HL-60 (cell line): ENCODE data around the gene SYT11.

Source experiments
- DNase-seq, 2 experiments: peaks; one replicate each; pipeline ENCODE4 v3.0.0-alpha.2; 2010 to 2020; ENCODE audit warnings: low read depth in 1 of 2, low spot score in 1 of 2
- H3K27ac ChIP-seq: fragments of 250-450 bp; sonication (Bioruptor Pico); replicated peaks from 2 replicates; pipeline ENCODE4 v1.5.1; 2020; ENCODE audit warnings: mild to moderate bottlenecking, moderate library complexity
- H3K27me3 ChIP-seq: fragments of 250-450 bp; sonication (Bioruptor Pico); 2 replicates; pipeline ENCODE4 v1.5.1; 2021; ENCODE audit warnings: mild to moderate bottlenecking, moderate library complexity; ENCODE audit not compliant: insufficient read depth, poor library complexity, severe bottlenecking
- H3K4me3 ChIP-seq: replicated peaks from 2 replicates; pipeline ENCODE4 v1.5.1; 2011; ENCODE audit warnings: mild to moderate bottlenecking, control low read depth, low read length; ENCODE audit not compliant: insufficient read depth
- GABPA ChIP-seq: IDR thresholded peaks from 2 replicates; pipeline ENCODE4 v1.6.1; 2012; ENCODE audit warnings: low read depth
- POLR2AphosphoS5 ChIP-seq: IDR thresholded peaks from 2 replicates; pipeline ENCODE4 v1.6.1; 2012; ENCODE audit warnings: low read depth
- SPI1 ChIP-seq: IDR thresholded peaks from 2 replicates; pipeline ENCODE4 v1.6.1; 2012; ENCODE audit warnings: low read depth, mild to moderate bottlenecking, borderline replicate concordance
- TF ChIP-seq, protein P1 (sequence below): IDR thresholded peaks from one replicate; pipeline ENCODE4 v1.5.1; 2011; ENCODE audit warnings: low read length, control low read depth, inconsistent platforms; ENCODE audit not compliant: insufficient read depth
- TF ChIP-seq, protein P2 (sequence below): IDR thresholded peaks from 2 replicates; pipeline ENCODE4 v1.6.1; 2012; ENCODE audit warnings: low read depth; ENCODE audit not compliant: insufficient replicate concordance

The SYT11 gene

DNA sequence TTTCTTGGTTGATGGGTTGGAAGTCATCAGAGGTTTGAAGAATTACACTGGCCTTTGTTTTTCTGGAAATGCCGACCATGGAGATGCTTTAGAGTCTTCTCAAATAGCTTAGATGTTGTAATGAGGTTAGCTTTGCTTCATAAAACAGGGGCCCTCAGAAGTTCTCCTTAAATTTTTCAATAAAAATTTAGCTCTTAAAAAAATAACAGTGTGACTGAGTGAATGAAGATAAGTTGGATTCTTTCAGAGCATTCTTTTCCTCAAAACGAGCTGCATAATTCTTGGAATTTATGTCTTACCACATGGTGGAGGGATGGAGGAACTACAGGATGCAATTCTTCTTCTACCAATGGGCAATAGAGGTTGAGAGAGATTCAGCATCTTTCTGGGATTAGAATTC, 23.4 kb downstream of the SYT11 start:
- TF ChIP-seq SPI1: no peak
- TF ChIP-seq POLR2AphosphoS5: no peak
- TF ChIP-seq, protein P1, sequence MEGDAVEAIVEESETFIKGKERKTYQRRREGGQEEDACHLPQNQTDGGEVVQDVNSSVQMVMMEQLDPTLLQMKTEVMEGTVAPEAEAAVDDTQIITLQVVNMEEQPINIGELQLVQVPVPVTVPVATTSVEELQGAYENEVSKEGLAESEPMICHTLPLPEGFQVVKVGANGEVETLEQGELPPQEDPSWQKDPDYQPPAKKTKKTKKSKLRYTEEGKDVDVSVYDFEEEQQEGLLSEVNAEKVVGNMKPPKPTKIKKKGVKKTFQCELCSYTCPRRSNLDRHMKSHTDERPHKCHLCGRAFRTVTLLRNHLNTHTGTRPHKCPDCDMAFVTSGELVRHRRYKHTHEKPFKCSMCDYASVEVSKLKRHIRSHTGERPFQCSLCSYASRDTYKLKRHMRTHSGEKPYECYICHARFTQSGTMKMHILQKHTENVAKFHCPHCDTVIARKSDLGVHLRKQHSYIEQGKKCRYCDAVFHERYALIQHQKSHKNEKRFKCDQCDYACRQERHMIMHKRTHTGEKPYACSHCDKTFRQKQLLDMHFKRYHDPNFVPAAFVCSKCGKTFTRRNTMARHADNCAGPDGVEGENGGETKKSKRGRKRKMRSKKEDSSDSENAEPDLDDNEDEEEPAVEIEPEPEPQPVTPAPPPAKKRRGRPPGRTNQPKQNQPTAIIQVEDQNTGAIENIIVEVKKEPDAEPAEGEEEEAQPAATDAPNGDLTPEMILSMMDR: no peak
- TF ChIP-seq, protein P2, sequence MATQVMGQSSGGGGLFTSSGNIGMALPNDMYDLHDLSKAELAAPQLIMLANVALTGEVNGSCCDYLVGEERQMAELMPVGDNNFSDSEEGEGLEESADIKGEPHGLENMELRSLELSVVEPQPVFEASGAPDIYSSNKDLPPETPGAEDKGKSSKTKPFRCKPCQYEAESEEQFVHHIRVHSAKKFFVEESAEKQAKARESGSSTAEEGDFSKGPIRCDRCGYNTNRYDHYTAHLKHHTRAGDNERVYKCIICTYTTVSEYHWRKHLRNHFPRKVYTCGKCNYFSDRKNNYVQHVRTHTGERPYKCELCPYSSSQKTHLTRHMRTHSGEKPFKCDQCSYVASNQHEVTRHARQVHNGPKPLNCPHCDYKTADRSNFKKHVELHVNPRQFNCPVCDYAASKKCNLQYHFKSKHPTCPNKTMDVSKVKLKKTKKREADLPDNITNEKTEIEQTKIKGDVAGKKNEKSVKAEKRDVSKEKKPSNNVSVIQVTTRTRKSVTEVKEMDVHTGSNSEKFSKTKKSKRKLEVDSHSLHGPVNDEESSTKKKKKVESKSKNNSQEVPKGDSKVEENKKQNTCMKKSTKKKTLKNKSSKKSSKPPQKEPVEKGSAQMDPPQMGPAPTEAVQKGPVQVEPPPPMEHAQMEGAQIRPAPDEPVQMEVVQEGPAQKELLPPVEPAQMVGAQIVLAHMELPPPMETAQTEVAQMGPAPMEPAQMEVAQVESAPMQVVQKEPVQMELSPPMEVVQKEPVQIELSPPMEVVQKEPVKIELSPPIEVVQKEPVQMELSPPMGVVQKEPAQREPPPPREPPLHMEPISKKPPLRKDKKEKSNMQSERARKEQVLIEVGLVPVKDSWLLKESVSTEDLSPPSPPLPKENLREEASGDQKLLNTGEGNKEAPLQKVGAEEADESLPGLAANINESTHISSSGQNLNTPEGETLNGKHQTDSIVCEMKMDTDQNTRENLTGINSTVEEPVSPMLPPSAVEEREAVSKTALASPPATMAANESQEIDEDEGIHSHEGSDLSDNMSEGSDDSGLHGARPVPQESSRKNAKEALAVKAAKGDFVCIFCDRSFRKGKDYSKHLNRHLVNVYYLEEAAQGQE: no peak
- TF ChIP-seq GABPA: no peak
- no peak overlapping the region for H3K4me3 ChIP-seq
- DNase-seq: no peak
- H3K27me3 ChIP-seq: no peaks in the 10 kb centered on the region
- no peak overlapping the region for H3K27ac ChIP-seq

DNA sequence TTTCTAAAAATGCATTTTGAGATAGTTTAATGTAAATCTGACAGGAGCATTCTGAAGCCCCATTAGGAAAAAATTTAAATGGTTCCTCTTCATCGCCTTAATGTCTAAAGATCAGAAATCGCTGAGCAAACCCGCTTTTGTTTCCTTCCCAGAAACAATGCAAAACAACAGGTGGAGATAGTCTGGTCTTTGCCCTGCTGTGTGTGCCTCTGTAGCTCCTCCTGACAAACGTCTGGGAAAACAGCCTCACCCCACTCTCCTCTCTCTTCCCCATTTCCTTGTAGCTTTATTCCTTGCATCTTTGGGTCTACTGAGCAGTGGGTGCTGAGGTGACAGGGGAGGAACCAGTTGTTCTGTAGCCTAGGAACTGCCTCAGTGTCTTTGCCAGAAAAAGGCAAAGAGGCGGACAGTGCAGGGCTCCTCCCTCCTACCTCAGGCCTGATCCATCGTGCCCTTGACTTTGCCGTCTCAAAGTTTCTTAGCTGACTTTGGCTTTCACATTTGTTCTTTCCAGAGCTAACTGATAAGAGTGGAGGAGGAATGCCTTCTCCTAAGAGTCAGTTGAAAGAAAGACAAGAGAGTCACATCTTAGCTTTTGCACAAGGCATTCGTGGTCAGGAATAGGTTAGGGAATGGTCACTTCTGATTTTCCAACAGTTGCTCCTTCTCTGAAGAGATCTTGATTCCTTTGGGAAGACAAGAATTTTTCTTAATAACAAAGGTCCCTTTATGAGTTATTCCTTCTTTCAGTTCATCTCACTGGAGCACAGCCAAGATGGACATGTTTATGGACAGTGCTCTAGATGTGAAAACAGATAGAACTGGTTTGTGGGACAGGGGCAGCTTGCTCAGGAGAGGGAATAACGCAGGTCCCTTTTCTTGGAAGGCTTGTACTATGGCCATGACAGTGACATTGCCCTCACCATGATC, 24.9 kb downstream of the SYT11 start:
- TF ChIP-seq SPI1 (no peak), GABPA (no peak), POLR2AphosphoS5 (no peak)
- TF ChIP-seq, protein P2: no peak
- TF ChIP-seq, protein P1: no peak
- Histone ChIP-seq H3K27ac (no peak overlapping the region), H3K4me3 (no peak overlapping the region)

DNA sequence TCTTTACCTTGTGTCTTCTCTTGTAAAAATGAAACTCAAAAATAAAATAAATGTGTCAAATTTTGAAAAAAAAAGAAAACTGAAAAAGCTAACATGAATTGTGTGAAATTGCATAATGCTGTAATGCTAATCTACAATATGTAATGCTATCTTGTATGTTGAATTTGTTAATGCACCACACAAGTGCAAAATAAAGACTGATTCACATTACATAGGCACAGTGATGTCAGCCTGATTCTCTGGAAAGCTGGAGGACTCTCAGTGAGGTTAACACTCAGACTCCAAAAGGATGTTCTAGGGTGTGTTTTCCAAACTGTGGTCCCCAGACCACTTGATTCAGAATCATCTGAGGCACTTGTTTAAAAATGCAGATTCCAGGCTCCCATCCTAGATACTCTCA, 25.6 kb downstream of the SYT11 start:
- Histone ChIP-seq H3K27ac (no peak overlapping the region), H3K4me3 (no peak overlapping the region), H3K27me3 (no peaks in the 10 kb centered on the region)
- DNase-seq: no peak
- no peak for TF ChIP-seq SPI1
- TF ChIP-seq, protein P1: no peak
- TF ChIP-seq, protein P2: no peak
- TF ChIP-seq POLR2AphosphoS5: no peak
- TF ChIP-seq GABPA: no peak

More for the DNA sequence above, 24.9 kb downstream of the SYT11 start:
- H3K27me3 ChIP-seq: no peaks in the 10 kb centered on the region
- no peak for DNase-seq
